Osteoblast (primary cell): ENCODE data around the gene KIAA1614. TPM values are rescaled to one million over a fixed set of nuclear protein-coding genes. Genes with fewer than 3 reads are reported as not detected.
A peak's percentile ranks its signal among the peaks of the same experiment; 100 is the strongest.

Source experiments
- DNase-seq: peaks from one replicate; pipeline ENCODE4 v3.0.0; 2011; ENCODE audit warnings: low spot score, mixed read lengths; ENCODE audit not compliant: insufficient read length; ENCODE audit errors: missing footprints
- H2AFZ ChIP-seq: 2 replicates; pipeline ENCODE4 v1.6.0; 2011; ENCODE audit warnings: mild to moderate bottlenecking, low read length
- H3K27ac ChIP-seq: 2 replicates; pipeline ENCODE4 v1.5.1; 2011; ENCODE audit warnings: mild to moderate bottlenecking, low read depth, low read length, moderate library complexity
- H3K27me3 ChIP-seq: 2 replicates; pipeline ENCODE4 v1.6.0; 2012; ENCODE audit warnings: mild to moderate bottlenecking, control low read depth, inconsistent platforms, low read length, moderate library complexity; ENCODE audit not compliant: insufficient read depth
- H3K36me3 ChIP-seq: 2 replicates; pipeline ENCODE4 v1.5.1; 2011; ENCODE audit warnings: mild to moderate bottlenecking, low read length, control low read depth, moderate library complexity; ENCODE audit not compliant: insufficient read depth
- H3K4me1 ChIP-seq: 2 replicates; pipeline ENCODE4 v1.5.1; 2011; ENCODE audit warnings: mild to moderate bottlenecking, low read length, control low read depth, moderate library complexity; ENCODE audit not compliant: insufficient read depth
- H3K4me2 ChIP-seq: 2 replicates; pipeline ENCODE4 v1.6.0; 2011; ENCODE audit warnings: mild to moderate bottlenecking, low read length; ENCODE audit not compliant: insufficient read depth
- H3K4me3 ChIP-seq: fragments of 200-600 bp; sonication (generic); 3 replicates; pipeline ENCODE4 v1.5.1; 2012; ENCODE audit warnings: mild to moderate bottlenecking, low read length, inconsistent platforms; ENCODE audit not compliant: insufficient read depth
- H3K79me2 ChIP-seq: 2 replicates; pipeline ENCODE4 v1.6.0; 2012; ENCODE audit warnings: mild to moderate bottlenecking, low read length, control low read depth, inconsistent platforms; ENCODE audit not compliant: insufficient read depth
- H3K9me3 ChIP-seq: 2 replicates; pipeline ENCODE4 v1.5.1; 2011; ENCODE audit warnings: low read depth, low read length, control low read depth
- H4K20me1 ChIP-seq: 2 replicates; pipeline ENCODE4 v1.6.0; 2012; ENCODE audit warnings: mild to moderate bottlenecking, low read length, control low read depth; ENCODE audit not compliant: insufficient read depth
- CTCF ChIP-seq: IDR thresholded peaks from 2 replicates; pipeline ENCODE4 v1.5.1; 2011; ENCODE audit warnings: mild to moderate bottlenecking, low read depth, low read length, moderate library complexity; ENCODE audit errors: extremely low read depth
- total RNA-seq: library from RNA; depleted of rRNA; stranded (reverse); fragments of >200 nt; gene quantifications from 2 replicates; pipeline ENCODE4 v1.2.3, GENCODE V29; 2012

The KIAA1614 gene
- total RNA-seq, 1 donor, result 12.7 TPM

- peak; percentile 22 for DNase-seq
- Histone ChIP-seq H3K27ac (no peak overlapping the region), H3K4me1 (peaks cover 13% of the 10 kb centered on the region), H3K9me3 (no peaks in the 10 kb centered on the region), H3K4me3 (no peak overlapping the region), H3K36me3 (no peaks in the 10 kb centered on the region), H3K27me3 (no peaks in the 10 kb centered on the region), H3K79me2 (peaks cover 8% of the 10 kb centered on the region), H3K4me2 (no peak overlapping the region), H4K20me1 (no peaks in the 10 kb centered on the region), H2AFZ (no peak overlapping the region)
- TF ChIP-seq CTCF, result no peak
Measured at GRCh38 chr1:180908074-180908765, 4.5 kb upstream of the KIAA1614 start.

GRCh38 chr1:180909005-180909414 is 3.7 kb upstream of the KIAA1614 start:
- peaks cover 10% of the 10 kb centered on the region for H3K79me2 ChIP-seq
- DNase-seq, result peak; percentile 8
- no peaks in the 10 kb centered on the region for H4K20me1 ChIP-seq
- no peak overlapping the region for H2AFZ ChIP-seq
- TF ChIP-seq CTCF, result no peak
- no peaks in the 10 kb centered on the region for H3K36me3 ChIP-seq
- no peak overlapping the region for H3K27ac ChIP-seq
- peaks cover 13% of the 10 kb centered on the region for H3K4me1 ChIP-seq
- no peak overlapping the region for H3K4me3 ChIP-seq
- H3K4me2 ChIP-seq, result no peak overlapping the region
- H3K9me3 ChIP-seq, result no peaks in the 10 kb centered on the region
- no peaks in the 10 kb centered on the region for H3K27me3 ChIP-seq

- Histone ChIP-seq H3K79me2 (peaks cover 13% of the 10 kb centered on the region), H3K4me2 (no peak overlapping the region), H3K9me3 (no peaks in the 10 kb centered on the region), H3K4me1 (peaks cover 13% of the 10 kb centered on the region), H3K27ac (no peak overlapping the region), H3K27me3 (no peaks in the 10 kb centered on the region), H4K20me1 (no peaks in the 10 kb centered on the region), H3K4me3 (no peak overlapping the region), H2AFZ (no peak overlapping the region), H3K36me3 (no peaks in the 10 kb centered on the region)
- no peak for TF ChIP-seq CTCF
- DNase-seq, result peak; percentile 9
Measured at GRCh38 chr1:180909462-180909976, 3.2 kb upstream of the KIAA1614 start.

- no peak for TF ChIP-seq CTCF
- peak overlapping the region; percentile 51 for H3K27ac ChIP-seq
- no peaks in the 10 kb centered on the region for H3K9me3 ChIP-seq
Measured at GRCh38 chr1:180911640-180912191, 981 bp upstream of the KIAA1614 start.

More at GRCh38 chr1:180911640-180912191, 981 bp upstream of the KIAA1614 start:
- Histone ChIP-seq H3K27me3 (no peaks in the 10 kb centered on the region), H3K4me1 (peaks cover 13% of the 10 kb centered on the region), H3K79me2 (peaks cover 17% of the 10 kb centered on the region), H3K4me2 (peak overlapping the region; percentile 85), H3K36me3 (no peaks in the 10 kb centered on the region), H3K4me3 (peak overlapping the region; percentile 81), H4K20me1 (no peaks in the 10 kb centered on the region), H2AFZ (peak overlapping the region; percentile 93)
- peak; percentile 94 for DNase-seq
